ENCODE results near the gene P2RY2. TPM values are rescaled to one million over a fixed set of nuclear protein-coding genes. Genes with fewer than 3 reads are reported as not detected.
A peak's percentile ranks its signal among the peaks of the same experiment; 100 is the strongest.
"Not testable (repeated sequence)": the region's sequence is repeated elsewhere in the genome, so short reads cannot be mapped to it uniquely, and the experiment has no call there.

P2RY2 gene
- polyA plus RNA-seq, 6 donors from 2014 or later, result 0.18 TPM; not detected in 5

DNA sequence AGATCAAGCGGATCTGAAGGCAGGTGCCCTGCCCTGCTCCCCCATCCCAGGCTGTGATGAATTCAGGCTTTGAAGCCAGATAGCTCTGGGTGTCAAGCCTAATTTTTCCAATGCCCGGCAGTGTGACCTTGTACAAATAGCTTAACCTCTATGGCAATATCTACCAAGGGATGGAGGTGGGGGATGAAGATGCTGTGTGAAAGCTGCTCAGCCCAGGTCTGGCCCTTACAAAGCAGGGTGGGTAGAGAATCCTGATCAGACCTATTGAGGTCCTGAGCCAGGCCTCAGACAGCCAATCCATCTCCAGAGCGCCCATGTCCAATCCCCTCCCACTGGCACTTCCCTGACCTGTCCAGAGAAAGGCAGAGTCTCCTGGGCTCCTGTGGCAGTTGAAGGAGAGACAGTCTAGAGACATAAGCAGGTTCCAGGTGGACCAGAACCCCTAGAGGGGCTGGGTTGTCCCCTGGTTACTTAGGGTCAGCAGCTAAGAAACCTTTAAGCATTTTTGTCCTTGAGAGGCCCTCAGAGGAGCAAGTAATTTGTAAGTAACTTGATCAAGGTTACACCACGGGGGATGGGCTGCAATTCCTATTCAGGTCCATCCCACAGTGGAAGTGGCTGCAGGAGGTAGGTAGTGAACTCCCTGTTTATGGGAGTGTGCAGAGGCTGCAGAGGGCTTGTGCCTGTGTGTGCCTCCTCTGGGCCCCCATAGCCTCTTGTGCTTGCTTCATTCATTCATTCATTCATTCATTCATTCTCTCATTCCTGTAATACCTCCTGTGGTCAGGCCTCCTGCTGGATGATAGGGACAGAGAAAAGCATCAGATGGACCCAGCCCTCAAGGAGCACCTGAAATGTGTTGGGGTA lies 10.4 kb downstream of the P2RY2 start:
- Mint-ChIP-seq H3K9me3 (no peaks in the 10 kb centered on the region), H3K36me3 (no peaks in the 10 kb centered on the region), H3K4me3 (no peak overlapping the region), H3K4me1 (peaks cover 0 to 7% (median 0%) of the 10 kb centered on the region in 3 donors), H3K27ac (no peak overlapping the region), H3K27me3 (peaks cover 0 to 29% (median 21%) of the 10 kb centered on the region in 3 donors)
- no peak for ATAC-seq (ENCODE audit: low read depth in 2 of 2)
- DNase-seq, result no peak

DNA sequence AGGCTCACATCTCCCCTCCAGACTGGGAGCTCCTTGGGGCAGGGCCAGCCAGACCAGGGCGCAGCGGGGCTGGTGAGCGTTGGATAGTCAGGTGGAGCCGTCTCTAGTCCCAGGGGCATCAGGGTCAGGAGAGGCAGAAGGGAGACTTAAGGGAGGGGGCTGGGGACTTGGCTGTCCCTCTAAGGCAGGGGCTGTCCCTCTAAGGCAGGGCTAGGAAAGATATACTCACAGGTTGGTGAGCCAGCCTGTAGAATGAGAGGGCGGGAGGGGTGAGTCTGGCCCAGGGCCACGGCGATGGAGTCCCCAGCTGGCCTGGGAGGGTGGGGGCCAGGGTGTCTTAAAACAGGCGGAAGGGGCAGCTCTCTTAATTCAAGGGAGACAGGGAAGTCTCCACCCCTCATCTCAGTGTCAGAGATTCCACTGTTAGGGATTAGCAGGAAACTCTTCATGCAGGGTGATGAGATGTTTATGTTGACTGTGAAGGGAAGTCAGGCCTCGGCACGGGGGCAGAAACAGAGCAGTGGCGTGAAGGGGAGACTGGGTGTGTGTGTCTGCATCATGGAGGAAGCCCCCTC lies 11.3 kb downstream of the P2RY2 start:
- H3K9me3 Mint-ChIP-seq, result no peaks in the 10 kb centered on the region
- DNase-seq, result no peak
- no peaks in the 10 kb centered on the region for H3K36me3 Mint-ChIP-seq
- H3K4me3 Mint-ChIP-seq, result no peak overlapping the region
- H3K27me3 Mint-ChIP-seq, result peaks cover 0 to 27% (median 17%) of the 10 kb centered on the region in 3 donors
- no peak for ATAC-seq (ENCODE audit: low read depth in 2 of 2)
- H3K4me1 Mint-ChIP-seq, result peaks cover 0 to 7% (median 0%) of the 10 kb centered on the region in 3 donors
- H3K27ac Mint-ChIP-seq, result no peak overlapping the region

DNA sequence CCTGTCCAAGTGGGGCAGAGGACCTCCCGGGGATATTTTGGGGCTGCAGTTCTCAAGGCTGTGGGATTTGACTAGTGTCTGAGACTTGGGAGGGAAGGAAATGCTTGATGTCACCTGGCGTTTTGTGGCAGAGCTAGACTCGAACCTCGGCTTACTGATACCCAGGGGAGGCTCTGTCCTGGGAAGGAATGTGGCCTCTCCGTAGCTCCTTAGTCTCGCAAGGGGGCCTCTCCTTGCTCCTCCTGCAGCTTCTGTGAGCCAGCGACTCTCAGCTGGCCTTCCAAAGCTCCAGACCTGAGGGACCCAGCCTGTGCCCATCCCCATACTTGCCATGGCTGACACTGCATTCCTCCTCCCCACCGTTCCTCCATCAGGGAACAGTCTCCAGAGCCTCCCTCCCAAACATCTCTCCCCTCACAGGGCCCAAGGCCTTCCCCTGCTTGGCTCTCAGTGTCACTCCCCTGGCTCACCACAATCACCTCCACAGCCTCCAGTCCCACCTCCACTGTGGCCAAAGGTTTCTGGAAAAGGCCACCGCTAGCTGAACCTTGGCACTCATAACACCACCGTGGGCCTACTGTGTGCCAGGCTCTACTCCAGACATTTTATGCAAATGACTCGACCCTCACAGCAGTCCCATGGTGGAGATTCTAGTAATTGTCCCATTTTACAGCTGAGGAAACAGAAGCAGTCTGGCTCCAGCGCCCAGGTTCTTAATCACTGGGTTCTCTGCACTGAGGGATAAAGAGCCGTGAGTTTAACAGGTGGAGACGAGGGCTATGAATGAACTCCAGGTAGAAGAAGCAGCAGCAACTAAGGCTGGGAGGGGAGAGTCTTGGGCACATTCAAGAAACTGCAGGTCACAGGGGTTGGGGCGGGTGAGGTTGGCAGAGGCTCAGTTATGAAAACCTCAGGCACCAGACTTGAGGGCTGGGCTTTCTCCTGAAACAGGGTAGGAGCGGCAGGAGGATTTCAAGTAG lies 12.1 kb downstream of the P2RY2 start:
- Mint-ChIP-seq H3K4me1 (peaks cover 0 to 7% (median 0%) of the 10 kb centered on the region in 3 donors), H3K27ac (peak overlapping the region in 2 of 6 donors; percentile 80 to 81), H3K36me3 (no peaks in the 10 kb centered on the region), H3K27me3 (peaks cover 0 to 21% (median 15%) of the 10 kb centered on the region in 3 donors), H3K4me3 (no peak overlapping the region), H3K9me3 (no peaks in the 10 kb centered on the region)
- ATAC-seq (ENCODE audit: low read depth in 2 of 2), result no peak
- DNase-seq, result no peak

DNA sequence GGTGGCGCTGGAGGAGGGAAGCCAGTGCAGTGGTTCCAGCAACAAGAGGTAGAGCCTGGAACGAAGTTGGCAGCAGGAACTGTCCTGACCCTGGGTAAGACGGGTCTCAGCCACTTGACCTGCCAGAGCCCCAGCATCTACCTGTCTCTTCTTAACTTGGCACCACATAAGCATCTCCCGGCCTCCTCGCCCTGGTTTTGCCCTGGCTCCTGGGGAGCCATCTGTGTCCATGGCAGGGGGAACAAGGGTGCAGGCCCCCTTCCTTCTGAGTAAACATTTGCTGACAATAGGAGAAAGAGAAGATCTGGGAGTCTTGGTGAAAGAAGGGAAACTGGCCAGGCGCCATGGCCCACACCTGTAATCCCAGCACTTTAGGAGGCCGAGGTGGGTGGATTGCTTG lies 12.8 kb downstream of the P2RY2 start:
- H3K36me3 Mint-ChIP-seq, result no peaks in the 10 kb centered on the region
- peaks cover 0 to 7% (median 0%) of the 10 kb centered on the region in 3 donors for H3K4me1 Mint-ChIP-seq
- no peak overlapping the region for H3K4me3 Mint-ChIP-seq
- H3K27me3 Mint-ChIP-seq, result peaks cover 0 to 21% (median 15%) of the 10 kb centered on the region in 3 donors
- H3K27ac Mint-ChIP-seq, result no peak overlapping the region
- H3K9me3 Mint-ChIP-seq, result no peaks in the 10 kb centered on the region
- no peak for ATAC-seq (ENCODE audit: low read depth in 2 of 2)
- DNase-seq, result no peak

DNA sequence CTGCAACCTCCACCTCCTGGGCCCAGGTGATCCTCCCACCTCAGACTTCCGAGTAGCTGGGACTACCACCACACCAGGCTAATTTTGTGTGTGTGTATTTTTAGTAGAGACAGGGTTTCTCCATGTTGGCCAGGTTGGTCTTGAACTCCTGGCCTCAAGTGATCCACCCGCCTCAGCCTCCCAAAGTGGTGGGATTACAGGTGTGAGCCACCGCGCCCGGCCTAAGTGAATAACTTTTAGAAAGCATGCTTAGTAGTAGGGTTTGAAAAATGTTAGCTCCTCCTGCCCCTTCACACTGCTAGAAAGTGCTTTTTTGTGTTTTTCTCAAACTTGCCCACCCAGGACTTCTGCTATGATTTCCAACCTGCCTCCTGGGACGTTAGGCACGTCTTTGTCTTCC lies 14.4 kb downstream of the P2RY2 start:
- DNase-seq; H3K27ac Mint-ChIP-seq; H3K4me1 Mint-ChIP-seq; ATAC-seq (ENCODE audit: low read depth in 2 of 2); H3K9me3 Mint-ChIP-seq; H3K36me3 Mint-ChIP-seq: not testable (repeated sequence)
- peaks cover 0 to 21% (median 15%) of the 10 kb centered on the region in 3 donors for H3K27me3 Mint-ChIP-seq
- H3K4me3 Mint-ChIP-seq, result peak overlapping the region in 1 of 8 donors; percentile 29

DNA sequence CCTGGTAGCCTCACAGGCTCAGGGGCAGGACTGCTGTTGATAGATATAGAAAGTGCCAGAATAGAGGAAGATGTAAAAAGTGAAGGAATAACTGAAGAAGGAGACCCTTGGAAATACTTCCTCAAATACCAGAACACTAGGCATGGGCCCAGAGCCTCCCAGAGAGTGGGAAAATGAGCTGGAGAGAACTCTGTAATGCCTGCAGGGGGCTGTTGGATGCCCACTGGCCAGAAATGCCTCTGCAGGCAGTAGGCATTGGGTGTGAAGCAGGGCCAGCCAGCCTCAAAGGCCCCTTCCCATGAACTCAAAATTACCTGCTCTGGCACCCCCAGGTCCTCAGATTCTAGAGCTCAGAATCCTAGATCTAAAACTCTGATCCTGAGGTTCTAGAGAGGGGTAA lies 15.1 kb downstream of the P2RY2 start:
- no peaks in the 10 kb centered on the region for H3K9me3 Mint-ChIP-seq
- peaks cover 0 to 21% (median 21%) of the 10 kb centered on the region in 3 donors for H3K27me3 Mint-ChIP-seq
- H3K36me3 Mint-ChIP-seq, result no peaks in the 10 kb centered on the region
- DNase-seq, result no peak
- peak overlapping the region in 1 of 6 donors; percentile 82 for H3K27ac Mint-ChIP-seq
- H3K4me3 Mint-ChIP-seq, result no peak overlapping the region
- peaks cover 0 to 7% (median 0%) of the 10 kb centered on the region in 3 donors for H3K4me1 Mint-ChIP-seq
- no peak for ATAC-seq (ENCODE audit: low read depth in 2 of 2)

DNA sequence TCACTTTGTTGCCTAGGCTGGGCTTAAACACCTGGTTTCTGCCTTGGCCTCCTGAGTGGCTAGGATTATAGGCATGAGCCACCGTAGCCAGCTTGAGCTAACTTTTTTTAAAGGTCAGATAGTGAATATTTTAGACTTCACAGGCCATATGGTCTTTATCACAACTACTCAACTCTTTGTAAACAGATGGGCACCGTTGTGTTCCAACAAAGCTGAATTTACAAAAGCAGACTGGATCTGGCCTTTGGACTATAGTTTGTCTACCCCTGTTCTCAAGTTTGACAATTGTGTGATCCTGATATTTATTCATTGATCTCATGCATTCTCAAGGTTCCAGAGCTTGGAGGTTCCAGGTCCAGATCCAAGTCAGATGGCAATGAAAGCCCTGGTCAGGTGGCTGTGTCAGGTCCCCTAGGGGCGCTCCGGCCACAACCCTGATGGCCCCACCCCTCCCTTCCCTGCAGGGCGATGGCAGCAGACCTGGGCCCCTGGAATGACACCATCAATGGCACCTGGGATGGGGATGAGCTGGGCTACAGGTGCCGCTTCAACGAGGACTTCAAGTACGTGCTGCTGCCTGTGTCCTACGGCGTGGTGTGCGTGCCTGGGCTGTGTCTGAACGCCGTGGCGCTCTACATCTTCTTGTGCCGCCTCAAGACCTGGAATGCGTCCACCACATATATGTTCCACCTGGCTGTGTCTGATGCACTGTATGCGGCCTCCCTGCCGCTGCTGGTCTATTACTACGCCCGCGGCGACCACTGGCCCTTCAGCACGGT lies 15.8 kb downstream of the P2RY2 start:
- Mint-ChIP-seq H3K27me3 (peaks cover 0 to 20% (median 18%) of the 10 kb centered on the region in 3 donors), H3K9me3 (no peaks in the 10 kb centered on the region), H3K36me3 (no peaks in the 10 kb centered on the region), H3K4me1 (peaks cover 0 to 6% (median 0%) of the 10 kb centered on the region in 3 donors), H3K27ac (peak overlapping the region in 1 of 6 donors; percentile 82), H3K4me3 (no peak overlapping the region)
- no peak for DNase-seq
- ATAC-seq (ENCODE audit: low read depth in 2 of 2), result no peak

DNA sequence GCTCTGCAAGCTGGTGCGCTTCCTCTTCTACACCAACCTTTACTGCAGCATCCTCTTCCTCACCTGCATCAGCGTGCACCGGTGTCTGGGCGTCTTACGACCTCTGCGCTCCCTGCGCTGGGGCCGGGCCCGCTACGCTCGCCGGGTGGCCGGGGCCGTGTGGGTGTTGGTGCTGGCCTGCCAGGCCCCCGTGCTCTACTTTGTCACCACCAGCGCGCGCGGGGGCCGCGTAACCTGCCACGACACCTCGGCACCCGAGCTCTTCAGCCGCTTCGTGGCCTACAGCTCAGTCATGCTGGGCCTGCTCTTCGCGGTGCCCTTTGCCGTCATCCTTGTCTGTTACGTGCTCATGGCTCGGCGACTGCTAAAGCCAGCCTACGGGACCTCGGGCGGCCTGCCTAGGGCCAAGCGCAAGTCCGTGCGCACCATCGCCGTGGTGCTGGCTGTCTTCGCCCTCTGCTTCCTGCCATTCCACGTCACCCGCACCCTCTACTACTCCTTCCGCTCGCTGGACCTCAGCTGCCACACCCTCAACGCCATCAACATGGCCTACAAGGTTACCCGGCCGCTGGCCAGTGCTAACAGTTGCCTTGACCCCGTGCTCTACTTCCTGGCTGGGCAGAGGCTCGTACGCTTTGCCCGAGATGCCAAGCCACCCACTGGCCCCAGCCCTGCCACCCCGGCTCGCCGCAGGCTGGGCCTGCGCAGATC lies 16.5 kb downstream of the P2RY2 start:
- H3K36me3 Mint-ChIP-seq, result no peaks in the 10 kb centered on the region
- peak overlapping the region in 1 of 8 donors; percentile 47 for H3K4me3 Mint-ChIP-seq
- ATAC-seq (ENCODE audit: low read depth in 2 of 2) (no peak), DNase-seq (no peak)
- H3K27me3 Mint-ChIP-seq, result peaks cover 0 to 15% (median 12%) of the 10 kb centered on the region in 3 donors
- H3K9me3 Mint-ChIP-seq, result no peaks in the 10 kb centered on the region
- H3K4me1 Mint-ChIP-seq, result no peaks in the 10 kb centered on the region
- peak overlapping the region in 1 of 6 donors; percentile 84 for H3K27ac Mint-ChIP-seq

DNA sequence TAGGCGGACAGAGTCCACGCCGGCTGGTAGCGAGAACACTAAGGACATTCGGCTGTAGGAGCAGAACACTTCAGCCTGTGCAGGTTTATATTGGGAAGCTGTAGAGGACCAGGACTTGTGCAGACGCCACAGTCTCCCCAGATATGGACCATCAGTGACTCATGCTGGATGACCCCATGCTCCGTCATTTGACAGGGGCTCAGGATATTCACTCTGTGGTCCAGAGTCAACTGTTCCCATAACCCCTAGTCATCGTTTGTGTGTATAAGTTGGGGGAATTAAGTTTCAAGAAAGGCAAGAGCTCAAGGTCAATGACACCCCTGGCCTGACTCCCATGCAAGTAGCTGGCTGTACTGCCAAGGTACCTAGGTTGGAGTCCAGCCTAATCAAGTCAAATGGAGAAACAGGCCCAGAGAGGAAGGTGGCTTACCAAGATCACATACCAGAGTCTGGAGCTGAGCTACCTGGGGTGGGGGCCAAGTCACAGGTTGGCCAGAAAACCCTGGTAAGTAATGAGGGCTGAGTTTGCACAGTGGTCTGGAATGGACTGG lies 17.2 kb downstream of the P2RY2 start:
- H3K4me1 Mint-ChIP-seq, result no peaks in the 10 kb centered on the region
- H3K4me3 Mint-ChIP-seq, result peak overlapping the region in 1 of 8 donors; percentile 47
- DNase-seq, result no peak
- ATAC-seq (ENCODE audit: low read depth in 2 of 2), result no peak
- no peaks in the 10 kb centered on the region for H3K9me3 Mint-ChIP-seq
- H3K27ac Mint-ChIP-seq, result no peak overlapping the region
- no peaks in the 10 kb centered on the region for H3K36me3 Mint-ChIP-seq
- H3K27me3 Mint-ChIP-seq, result peaks cover 0 to 8% (median 5%) of the 10 kb centered on the region in 3 donors

DNA sequence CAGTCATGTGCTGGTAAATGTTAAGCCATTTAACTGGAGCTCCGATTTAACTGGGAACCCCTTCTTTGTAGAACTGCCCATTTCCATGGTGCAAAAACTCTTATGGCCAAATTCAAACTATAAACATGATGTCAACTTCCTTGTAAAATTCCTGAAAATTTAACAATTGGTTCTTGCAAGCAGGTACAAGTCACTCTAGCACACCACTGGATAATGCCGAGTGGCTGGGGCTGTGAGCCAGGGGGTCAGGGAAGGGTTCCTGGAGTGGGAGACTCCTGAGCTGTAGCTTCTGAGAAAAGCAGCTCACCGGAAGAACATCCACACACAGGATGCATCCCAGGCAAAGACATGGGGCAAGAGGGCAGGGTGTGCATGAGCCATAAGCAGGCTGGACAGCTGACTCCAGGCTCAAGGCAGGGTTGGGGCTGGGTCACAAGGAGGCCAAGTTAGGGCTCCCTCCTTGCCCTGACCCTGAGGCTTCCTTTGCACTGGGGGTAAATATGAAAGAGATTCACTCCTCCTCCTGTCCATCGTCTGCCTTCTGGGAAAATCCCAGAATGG lies 18.2 kb downstream of the P2RY2 start:
- no peaks in the 10 kb centered on the region for H3K4me1 Mint-ChIP-seq
- no peak overlapping the region for H3K27ac Mint-ChIP-seq
- no peaks in the 10 kb centered on the region for H3K9me3 Mint-ChIP-seq
- peaks cover 0 to 5% (median 0%) of the 10 kb centered on the region in 3 donors for H3K27me3 Mint-ChIP-seq
- no peak overlapping the region for H3K4me3 Mint-ChIP-seq
- DNase-seq (no peak), ATAC-seq (ENCODE audit: low read depth in 2 of 2) (no peak)
- H3K36me3 Mint-ChIP-seq, result no peaks in the 10 kb centered on the region

DNA sequence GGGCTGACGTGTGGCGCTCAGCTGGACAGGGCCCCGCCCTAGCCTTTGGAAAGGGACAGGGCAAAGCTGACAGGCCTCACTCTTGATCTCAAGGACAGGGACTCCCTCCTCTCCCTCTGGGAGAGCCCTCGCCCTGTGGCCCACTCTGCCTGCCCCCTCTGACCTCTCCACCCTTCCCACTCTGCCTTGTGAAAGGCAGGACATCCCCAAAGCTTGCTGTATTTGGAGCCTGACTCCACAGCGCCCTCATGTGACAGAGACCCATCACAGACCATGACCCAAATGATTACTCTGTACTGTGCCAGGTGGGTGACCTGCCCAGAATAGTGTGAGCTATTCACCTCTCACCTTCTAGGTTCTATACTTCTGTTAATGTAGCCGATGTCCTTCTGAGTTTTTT lies 18.8 kb downstream of the P2RY2 start:
- Mint-ChIP-seq H3K27ac (no peak overlapping the region), H3K36me3 (no peaks in the 10 kb centered on the region), H3K9me3 (no peaks in the 10 kb centered on the region), H3K4me3 (peak overlapping the region in 1 of 8 donors; percentile 60), H3K4me1 (no peaks in the 10 kb centered on the region), H3K27me3 (peaks cover 0 to 5% (median 0%) of the 10 kb centered on the region in 3 donors)
- DNase-seq (no peak), ATAC-seq (ENCODE audit: low read depth in 2 of 2) (peak; percentile 55 to 69)

Data from naive B cell (primary cell).